Middle frontal gyrus (tissue), 1 donor: ENCODE measurements around the gene NPHS1.

Experiments used
- DNase-seq: peaks from one replicate; pipeline ENCODE4 v3.0.0-alpha.2; 2015; ENCODE audit warnings: low spot score; ENCODE audit errors: extremely low spot score

The NPHS1 gene

GRCh38 chr19:35874392-35874930, 22.2 kb upstream of the NPHS1 start:
- DNase-seq: no peak

GRCh38 chr19:35872180-35872579, 19.9 kb upstream of the NPHS1 start:
- DNase-seq: no peak

- no peak for DNase-seq
Observed at GRCh38 chr19:35871611-35872010, 19.3 kb upstream of the NPHS1 start.

GRCh38 chr19:35870798-35871197, 18.5 kb upstream of the NPHS1 start:
- DNase-seq: no peak

GRCh38 chr19:35870124-35870736, 17.9 kb upstream of the NPHS1 start:
- DNase-seq: peak; percentile 27

- peak; percentile 80 for DNase-seq
Observed at GRCh38 chr19:35869327-35870123, 17.2 kb upstream of the NPHS1 start.

GRCh38 chr19:35868823-35869326, 16.6 kb upstream of the NPHS1 start:
- DNase-seq: no peak

- DNase-seq: peak; percentile 81
Observed at GRCh38 chr19:35868172-35868822, 16.0 kb upstream of the NPHS1 start, which contains the start of gene APLP1. Gene APLP1, plus strand, starts transcription at chr19:35868574. Its CDS starts 63 bp downstream, at chr19:35868637.

GRCh38 chr19:35863018-35863417, 10.7 kb upstream of the NPHS1 start:
- no peak for DNase-seq

- DNase-seq: no peak
Observed at GRCh38 chr19:35862528-35862927, 10.2 kb upstream of the NPHS1 start.

- DNase-seq: no peak
Observed at GRCh38 chr19:35861640-35862160, 9.4 kb upstream of the NPHS1 start.

- DNase-seq: no peak
Observed at GRCh38 chr19:35860818-35861639, 8.7 kb upstream of the NPHS1 start.

GRCh38 chr19:35860436-35860817, 8.1 kb upstream of the NPHS1 start:
- no peak for DNase-seq

- no peak for DNase-seq
Observed at GRCh38 chr19:35859414-35859813, 7.1 kb upstream of the NPHS1 start.

GRCh38 chr19:35858311-35858710, 6.0 kb upstream of the NPHS1 start:
- DNase-seq: no peak

- DNase-seq: no peak
Observed at GRCh38 chr19:35856546-35857149, 4.3 kb upstream of the NPHS1 start, which contains the start of gene KIRREL2. Gene KIRREL2, plus strand, starts transcription at chr19:35856911. Its CDS starts 209 bp downstream, at chr19:35857120.

GRCh38 chr19:35853038-35853756, 893 bp upstream of the NPHS1 start:
- no peak for DNase-seq

GRCh38 chr19:35851213-35852028, 883 bp downstream of the NPHS1 start:
- no peak for DNase-seq
